Calu3 (cell line): Measurements from ENCODE around the gene CD28. TPM values are rescaled to one million over a fixed set of nuclear protein-coding genes. Genes with fewer than 3 reads are reported as not detected.

Source experiments
- BruUV-seq: library from RNA; stranded (reverse); fragments of 400-500 nt; replicated peaks from 2 replicates; lab custom pipeline; 2021; lab: Mats Ljungman, UMichigan
- CTCF ChIA-PET: fragments of 300-600 bp; sonication (Branson Sonifier 250); formaldehyde crosslinking; loops from one replicate; lab custom pipeline; 2022; ENCODE audit warnings: antibody characterized with exemption; lab: Charles Lee
- DNase-seq: peaks from one replicate; pipeline ENCODE4 v3.0.0; 2022
- H3K27ac Mint-ChIP-seq: one replicate; pipeline ENCODE4 v1.8.0; 2022; ENCODE audit warnings: mixed read lengths; ENCODE audit not compliant: unreplicated experiment
- H3K27me3 Mint-ChIP-seq: one replicate; pipeline ENCODE4 v1.8.0; 2022; ENCODE audit warnings: mixed read lengths; ENCODE audit not compliant: unreplicated experiment
- H3K36me3 Mint-ChIP-seq: one replicate; pipeline ENCODE4 v1.8.0; 2022; ENCODE audit warnings: mild to moderate bottlenecking, moderate library complexity, mixed read lengths; ENCODE audit not compliant: insufficient read depth, unreplicated experiment
- H3K4me1 Mint-ChIP-seq: one replicate; pipeline ENCODE4 v1.8.0; 2022; ENCODE audit warnings: mild to moderate bottlenecking, low read depth, mixed read lengths; ENCODE audit not compliant: unreplicated experiment
- H3K4me3 Mint-ChIP-seq: one replicate; pipeline ENCODE4 v1.8.0; 2022; ENCODE audit warnings: mild to moderate bottlenecking, low read depth, moderate library complexity, mixed read lengths; ENCODE audit not compliant: unreplicated experiment
- H3K9me3 Mint-ChIP-seq: one replicate; pipeline ENCODE4 v1.8.0; 2022; ENCODE audit warnings: low read depth, mixed read lengths; ENCODE audit not compliant: unreplicated experiment
- intact Hi-C: fragments of 100-400 bp; cut with micrococcal nuclease; formaldehyde crosslinking; loops from one replicate; pipeline ENCODE4 v1.10.0; 2022; ENCODE audit not compliant: unreplicated experiment
- total RNA-seq: library from RNA; stranded (reverse); gene quantifications from 2 replicates; pipeline ENCODE4 v1.2.3, GENCODE V29; 2022
- TF ChIP-seq, protein P1 (sequence below): fragments of 200-600 bp; IDR thresholded peaks from one replicate; pipeline ENCODE4 v1.8.0; 2022; ENCODE audit warnings: antibody characterized with exemption; ENCODE audit not compliant: unreplicated experiment

CD28 gene
- total RNA-seq, 1 experiment from 2014 or later = not detected

GRCh38 chr2:203713381-203713780, 6.9 kb downstream of the CD28 start:
- BruUV-seq = no TSS peak
- CTCF ChIA-PET = no interaction called here

GRCh38 chr2:203714112-203714511, 7.7 kb downstream of the CD28 start:
- no peaks in the 10 kb centered on the region for H3K36me3 Mint-ChIP-seq
- CTCF ChIA-PET = no interaction called here
- H3K4me3 Mint-ChIP-seq = no peak overlapping the region
- intact Hi-C loops = no loop called here
- no peaks in the 10 kb centered on the region for H3K27me3 Mint-ChIP-seq
- peaks cover 12% of the 10 kb centered on the region for H3K4me1 Mint-ChIP-seq
- no TSS peak for BruUV-seq
- TF ChIP-seq, protein P1, sequence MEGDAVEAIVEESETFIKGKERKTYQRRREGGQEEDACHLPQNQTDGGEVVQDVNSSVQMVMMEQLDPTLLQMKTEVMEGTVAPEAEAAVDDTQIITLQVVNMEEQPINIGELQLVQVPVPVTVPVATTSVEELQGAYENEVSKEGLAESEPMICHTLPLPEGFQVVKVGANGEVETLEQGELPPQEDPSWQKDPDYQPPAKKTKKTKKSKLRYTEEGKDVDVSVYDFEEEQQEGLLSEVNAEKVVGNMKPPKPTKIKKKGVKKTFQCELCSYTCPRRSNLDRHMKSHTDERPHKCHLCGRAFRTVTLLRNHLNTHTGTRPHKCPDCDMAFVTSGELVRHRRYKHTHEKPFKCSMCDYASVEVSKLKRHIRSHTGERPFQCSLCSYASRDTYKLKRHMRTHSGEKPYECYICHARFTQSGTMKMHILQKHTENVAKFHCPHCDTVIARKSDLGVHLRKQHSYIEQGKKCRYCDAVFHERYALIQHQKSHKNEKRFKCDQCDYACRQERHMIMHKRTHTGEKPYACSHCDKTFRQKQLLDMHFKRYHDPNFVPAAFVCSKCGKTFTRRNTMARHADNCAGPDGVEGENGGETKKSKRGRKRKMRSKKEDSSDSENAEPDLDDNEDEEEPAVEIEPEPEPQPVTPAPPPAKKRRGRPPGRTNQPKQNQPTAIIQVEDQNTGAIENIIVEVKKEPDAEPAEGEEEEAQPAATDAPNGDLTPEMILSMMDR = no peak
- no peak overlapping the region for H3K27ac Mint-ChIP-seq
- peaks cover 4% of the 10 kb centered on the region for H3K9me3 Mint-ChIP-seq
- DNase-seq = no peak

More at GRCh38 chr2:203713381-203713780, 6.9 kb downstream of the CD28 start:
- Mint-ChIP-seq H3K9me3 (peaks cover 4% of the 10 kb centered on the region), H3K27ac (no peak overlapping the region), H3K4me3 (no peak overlapping the region), H3K4me1 (peaks cover 9% of the 10 kb centered on the region), H3K27me3 (no peaks in the 10 kb centered on the region), H3K36me3 (no peaks in the 10 kb centered on the region)
- intact Hi-C loops = no loop called here
- no peak for DNase-seq
- TF ChIP-seq, protein P1 = no peak

DNA sequence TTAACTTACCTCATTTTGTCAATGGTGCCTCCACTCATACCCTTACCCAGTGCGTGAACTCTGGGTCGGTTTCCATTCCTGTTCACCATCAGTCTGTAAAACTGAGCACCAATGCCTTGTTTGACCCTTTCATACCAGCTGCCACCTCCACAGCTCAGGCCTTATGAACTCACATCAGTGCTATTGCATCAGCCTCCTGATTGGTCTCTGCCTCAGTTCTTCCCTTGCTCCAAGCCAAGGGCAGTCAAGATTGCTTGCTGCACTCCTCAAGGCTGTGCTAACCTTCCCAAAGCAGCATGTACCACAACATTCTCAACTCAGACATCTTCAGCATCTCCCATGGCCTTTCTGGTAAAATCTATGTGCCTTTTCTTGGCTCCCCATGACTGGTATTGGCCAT, 9.3 kb downstream of the CD28 start:
- no peak overlapping the region for H3K4me3 Mint-ChIP-seq
- peaks cover 4% of the 10 kb centered on the region for H3K9me3 Mint-ChIP-seq
- no peaks in the 10 kb centered on the region for H3K36me3 Mint-ChIP-seq
- H3K27me3 Mint-ChIP-seq = no peaks in the 10 kb centered on the region
- no TSS peak for BruUV-seq
- CTCF ChIA-PET = no interaction called here
- TF ChIP-seq, protein P1 = no peak
- H3K27ac Mint-ChIP-seq = no peak overlapping the region
- intact Hi-C loops = no loop called here
- DNase-seq = no peak
- H3K4me1 Mint-ChIP-seq = peaks cover 26% of the 10 kb centered on the region

DNA sequence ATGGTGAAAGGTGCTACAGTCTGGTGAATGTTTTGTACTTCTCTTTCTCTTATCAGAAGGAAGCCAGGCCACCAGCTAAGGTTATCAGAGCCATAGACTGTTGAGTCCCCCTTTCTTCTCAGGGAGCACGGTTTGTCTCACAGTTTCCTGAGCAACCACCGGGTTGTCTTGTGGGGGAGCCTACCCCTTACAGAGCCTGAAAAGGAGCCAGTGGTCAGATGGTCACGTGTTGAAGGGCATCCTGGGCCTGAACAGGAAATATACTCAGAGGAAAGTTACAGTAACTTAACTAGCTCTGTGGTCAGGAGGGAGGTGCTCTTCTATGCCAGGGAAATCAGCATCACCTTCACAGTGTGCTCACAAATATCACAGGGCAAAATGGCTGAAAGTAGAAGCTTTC, 11.6 kb downstream of the CD28 start:
- intact Hi-C loops = no loop called here
- H3K36me3 Mint-ChIP-seq = no peaks in the 10 kb centered on the region
- no peak overlapping the region for H3K27ac Mint-ChIP-seq
- H3K4me1 Mint-ChIP-seq = peaks cover 35% of the 10 kb centered on the region
- peaks cover 4% of the 10 kb centered on the region for H3K9me3 Mint-ChIP-seq
- TF ChIP-seq, protein P1 = no peak
- no peak overlapping the region for H3K4me3 Mint-ChIP-seq
- no peaks in the 10 kb centered on the region for H3K27me3 Mint-ChIP-seq
- no peak for DNase-seq
- CTCF ChIA-PET = interaction anchor here (0.6 to 1.4 kb wide), 2 partner anchors 34 to 53 kb away, joined by 3 to 5 read pairs; no protein-coding TSS in a partner anchor
- no TSS peak for BruUV-seq
